Panc1 (cell line): ENCODE measurements around the gene SAPCD1. TPM values are rescaled to one million over a fixed set of nuclear protein-coding genes. Genes with fewer than 3 reads are reported as not detected.
A peak's percentile ranks its signal among the peaks of the same experiment; 100 is the strongest.

ENCODE experiments used
- ATAC-seq: fragments of 200-7000 bp; cut with Tn5 transposase; 2 replicates; pipeline ENCODE4 v1.9.1; 2020; ENCODE audit warnings: mild to moderate bottlenecking, moderate library complexity
- BruUV-seq: library from RNA; stranded (reverse); fragments of 400-500 nt; replicated peaks from 2 replicates; lab custom pipeline; 2021; lab: Mats Ljungman, UMichigan
- CTCF ChIA-PET: fragments of 300-600 bp; sonication (Branson Sonifier 250); formaldehyde crosslinking; loops from one replicate; lab custom pipeline; 2022; ENCODE audit warnings: antibody characterized with exemption; lab: Charles Lee
- POLR2A ChIA-PET: fragments of 300-600 bp; sonication (Branson Sonifier 250); formaldehyde crosslinking; loops from one replicate; lab custom pipeline; 2022; ENCODE audit warnings: antibody characterized with exemption; lab: Charles Lee
- DNase-seq: peaks from one replicate; pipeline ENCODE4 v3.0.0-alpha.2; 2010; ENCODE audit warnings: low read depth, low spot score
- H3K27ac ChIP-seq: 2 replicates; pipeline ENCODE4 v1.5.1; 2011; ENCODE audit warnings: mild to moderate bottlenecking, low read length, inconsistent platforms
- H3K27me3 ChIP-seq: fragments of 200-500 bp; sonication (Bioruptor generic); 2 replicates; pipeline ENCODE4 v1.6.0; 2014; ENCODE audit warnings: low read length, inconsistent platforms; ENCODE audit not compliant: control insufficient read depth, insufficient read depth
- H3K36me3 ChIP-seq: fragments of 200-500 bp; sonication (Bioruptor generic); 2 replicates; pipeline ENCODE4 v1.5.1; 2014; ENCODE audit warnings: inconsistent platforms, mild to moderate bottlenecking, low read length, moderate library complexity; ENCODE audit not compliant: control insufficient read depth, insufficient read depth
- H3K4me1 ChIP-seq: 2 replicates; pipeline ENCODE4 v1.5.1; 2011; ENCODE audit warnings: inconsistent platforms, mild to moderate bottlenecking, low read length, moderate library complexity; ENCODE audit not compliant: control insufficient read depth, insufficient read depth
- H3K4me3 ChIP-seq, 2 experiments: 2 replicates each; pipeline ENCODE4 v1.5.1; 2011 to 2012; ENCODE audit warnings: low read depth in 2 of 2, low read length in 2 of 2, mild to moderate bottlenecking in 2 of 2, inconsistent platforms in 1 of 2, moderate library complexity in 1 of 2
- H3K9me3 ChIP-seq: fragments of 200-500 bp; sonication (Bioruptor generic); 2 replicates; pipeline ENCODE4 v1.5.1; 2014; ENCODE audit warnings: low read depth, mild to moderate bottlenecking, inconsistent platforms, low read length, moderate library complexity; ENCODE audit not compliant: control insufficient read depth, insufficient read depth
- POLR2AphosphoS5 ChIP-seq: IDR thresholded peaks from 2 replicates; pipeline ENCODE4 v1.6.1; 2012; ENCODE audit warnings: mild to moderate bottlenecking, low read depth, low read length, moderate library complexity
- SIN3A ChIP-seq: IDR thresholded peaks from 2 replicates; pipeline ENCODE4 v1.6.1; 2012; ENCODE audit warnings: low read depth, mild to moderate bottlenecking, low read length, moderate library complexity, borderline replicate concordance; ENCODE audit not compliant: insufficient read depth
- TCF7L2 ChIP-seq: IDR thresholded peaks from 2 replicates; pipeline ENCODE4 v1.6.1; 2011; ENCODE audit warnings: mild to moderate bottlenecking, low read depth, low read length, inconsistent platforms
- in situ Hi-C: cut with HindIII; loops from 2 replicates; pipeline ENCODE4 v1.10.0; 2016; ENCODE audit warnings: low sequenced_read_pairs, low pct_unique_long_range_greater_than_20kb
- intact Hi-C: fragments of 100-400 bp; cut with micrococcal nuclease; formaldehyde crosslinking; loops from one replicate; pipeline ENCODE4 v1.10.0; 2022; ENCODE audit not compliant: unreplicated experiment
- total RNA-seq: library from RNA; stranded (reverse); gene quantifications from one replicate; pipeline ENCODE4 v1.2.1, GENCODE V29; 2021; ENCODE audit not compliant: unreplicated experiment
- TF ChIP-seq, protein P1 (sequence below): fragments of 450-650 bp; IDR thresholded peaks from 2 replicates; pipeline ENCODE4 v1.5.1; 2017; ENCODE audit warnings: mild to moderate bottlenecking
- TF ChIP-seq, protein P2 (sequence below), 2 experiments: IDR thresholded peaks; 2 replicates each; pipeline ENCODE4 v1.6.1; 2011 to 2012; ENCODE audit warnings: low read depth in 2 of 2, control low read depth in 1 of 2, low read length in 1 of 2, mild to moderate bottlenecking in 1 of 2, moderate library complexity in 1 of 2; ENCODE audit not compliant: insufficient read depth in 1 of 2

The SAPCD1 gene
- total RNA-seq, 1 experiment from 2014 or later = 6.3 TPM

DNA sequence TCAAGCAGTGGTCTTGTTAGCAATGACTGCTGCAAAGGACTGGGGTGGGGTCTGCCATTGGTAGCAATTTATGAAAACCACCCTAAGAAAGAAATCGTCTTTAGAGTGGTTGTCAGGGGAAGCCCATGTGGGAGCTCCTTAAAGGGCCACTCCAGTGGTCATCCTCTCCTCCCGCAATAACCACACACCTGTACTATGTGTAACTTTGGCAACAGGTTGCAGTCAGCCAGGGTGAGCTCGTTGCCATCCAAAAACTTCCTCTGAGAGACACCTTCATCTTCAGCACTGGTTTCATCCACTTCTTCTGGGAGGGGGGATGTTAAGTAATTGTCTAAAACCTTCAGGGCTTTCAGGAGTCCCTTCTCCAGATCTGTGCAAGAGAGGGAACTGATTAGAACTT, 30.4 kb upstream of the SAPCD1 start:
- H3K36me3 ChIP-seq = peaks cover 22% of the 10 kb centered on the region
- intact Hi-C loops (loop anchor here (10.0 kb wide), 1 partner anchor 103 kb away; no protein-coding TSS in a partner anchor), in situ Hi-C loops (no loop called here)
- no peak overlapping the region for H3K4me3 ChIP-seq
- H3K27ac ChIP-seq = 0 out of 2 replicates have a peak overlapping the region, but pooled peaks have one; percentile 2
- DNase-seq (no peak), ATAC-seq (no peak)
- no TSS peak for BruUV-seq
- H3K4me1 ChIP-seq = peaks cover 45% of the 10 kb centered on the region
- H3K27me3 ChIP-seq = no peaks in the 10 kb centered on the region
- no peak for TF ChIP-seq SIN3A
- TF ChIP-seq, protein P1, sequence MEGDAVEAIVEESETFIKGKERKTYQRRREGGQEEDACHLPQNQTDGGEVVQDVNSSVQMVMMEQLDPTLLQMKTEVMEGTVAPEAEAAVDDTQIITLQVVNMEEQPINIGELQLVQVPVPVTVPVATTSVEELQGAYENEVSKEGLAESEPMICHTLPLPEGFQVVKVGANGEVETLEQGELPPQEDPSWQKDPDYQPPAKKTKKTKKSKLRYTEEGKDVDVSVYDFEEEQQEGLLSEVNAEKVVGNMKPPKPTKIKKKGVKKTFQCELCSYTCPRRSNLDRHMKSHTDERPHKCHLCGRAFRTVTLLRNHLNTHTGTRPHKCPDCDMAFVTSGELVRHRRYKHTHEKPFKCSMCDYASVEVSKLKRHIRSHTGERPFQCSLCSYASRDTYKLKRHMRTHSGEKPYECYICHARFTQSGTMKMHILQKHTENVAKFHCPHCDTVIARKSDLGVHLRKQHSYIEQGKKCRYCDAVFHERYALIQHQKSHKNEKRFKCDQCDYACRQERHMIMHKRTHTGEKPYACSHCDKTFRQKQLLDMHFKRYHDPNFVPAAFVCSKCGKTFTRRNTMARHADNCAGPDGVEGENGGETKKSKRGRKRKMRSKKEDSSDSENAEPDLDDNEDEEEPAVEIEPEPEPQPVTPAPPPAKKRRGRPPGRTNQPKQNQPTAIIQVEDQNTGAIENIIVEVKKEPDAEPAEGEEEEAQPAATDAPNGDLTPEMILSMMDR = no peak
- no peak for TF ChIP-seq TCF7L2
- no peak; the same call in 1 of the 2 replicates for TF ChIP-seq POLR2AphosphoS5
- TF ChIP-seq, protein P2, sequence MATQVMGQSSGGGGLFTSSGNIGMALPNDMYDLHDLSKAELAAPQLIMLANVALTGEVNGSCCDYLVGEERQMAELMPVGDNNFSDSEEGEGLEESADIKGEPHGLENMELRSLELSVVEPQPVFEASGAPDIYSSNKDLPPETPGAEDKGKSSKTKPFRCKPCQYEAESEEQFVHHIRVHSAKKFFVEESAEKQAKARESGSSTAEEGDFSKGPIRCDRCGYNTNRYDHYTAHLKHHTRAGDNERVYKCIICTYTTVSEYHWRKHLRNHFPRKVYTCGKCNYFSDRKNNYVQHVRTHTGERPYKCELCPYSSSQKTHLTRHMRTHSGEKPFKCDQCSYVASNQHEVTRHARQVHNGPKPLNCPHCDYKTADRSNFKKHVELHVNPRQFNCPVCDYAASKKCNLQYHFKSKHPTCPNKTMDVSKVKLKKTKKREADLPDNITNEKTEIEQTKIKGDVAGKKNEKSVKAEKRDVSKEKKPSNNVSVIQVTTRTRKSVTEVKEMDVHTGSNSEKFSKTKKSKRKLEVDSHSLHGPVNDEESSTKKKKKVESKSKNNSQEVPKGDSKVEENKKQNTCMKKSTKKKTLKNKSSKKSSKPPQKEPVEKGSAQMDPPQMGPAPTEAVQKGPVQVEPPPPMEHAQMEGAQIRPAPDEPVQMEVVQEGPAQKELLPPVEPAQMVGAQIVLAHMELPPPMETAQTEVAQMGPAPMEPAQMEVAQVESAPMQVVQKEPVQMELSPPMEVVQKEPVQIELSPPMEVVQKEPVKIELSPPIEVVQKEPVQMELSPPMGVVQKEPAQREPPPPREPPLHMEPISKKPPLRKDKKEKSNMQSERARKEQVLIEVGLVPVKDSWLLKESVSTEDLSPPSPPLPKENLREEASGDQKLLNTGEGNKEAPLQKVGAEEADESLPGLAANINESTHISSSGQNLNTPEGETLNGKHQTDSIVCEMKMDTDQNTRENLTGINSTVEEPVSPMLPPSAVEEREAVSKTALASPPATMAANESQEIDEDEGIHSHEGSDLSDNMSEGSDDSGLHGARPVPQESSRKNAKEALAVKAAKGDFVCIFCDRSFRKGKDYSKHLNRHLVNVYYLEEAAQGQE (IDR thresholded peaks at IDR 0.05; ENCODE audit: insufficient read depth in 1 of 2, low read depth in 2 of 2, low read length in 1 of 2) = no peak
- ChIA-PET POLR2A (no interaction called here), CTCF (no interaction called here)
- no peaks in the 10 kb centered on the region for H3K9me3 ChIP-seq

DNA sequence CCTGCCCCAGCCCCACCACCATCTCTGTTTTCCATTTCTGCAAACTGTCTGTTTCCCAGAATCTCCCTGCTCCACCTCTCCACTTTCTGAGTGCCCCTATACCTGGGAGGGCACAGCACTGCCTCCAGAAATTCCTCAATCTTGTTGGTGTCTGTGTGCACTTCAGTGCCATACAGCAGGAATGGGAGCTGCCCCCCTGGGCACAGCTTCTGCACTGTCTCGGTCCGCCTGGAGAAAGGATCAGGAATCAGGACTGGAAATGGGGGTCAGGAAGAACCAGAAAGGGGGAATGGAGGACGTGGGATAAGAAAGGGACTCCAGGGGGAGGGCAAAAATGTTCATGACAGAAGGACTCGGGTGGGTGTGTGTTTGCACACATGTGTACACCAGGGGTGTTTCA, 28.7 kb upstream of the SAPCD1 start:
- DNase-seq (no peak), ATAC-seq (no peak)
- peaks cover 58% of the 10 kb centered on the region for H3K4me1 ChIP-seq
- ChIA-PET POLR2A (interaction anchor here (0.7 kb wide), 1 partner anchor 15 kb away, joined by 3 read pairs; no protein-coding TSS in a partner anchor), CTCF (no interaction called here)
- TF ChIP-seq POLR2AphosphoS5 = no peak
- TF ChIP-seq TCF7L2 = no peak
- TF ChIP-seq, protein P1 = no peak
- TF ChIP-seq, protein P2 (IDR thresholded peaks at IDR 0.05; ENCODE audit: insufficient read depth in 1 of 2, low read depth in 2 of 2, low read length in 1 of 2) = no peak
- TF ChIP-seq SIN3A = no peak
- intact Hi-C loops = loop anchor here (10.0 kb wide), 1 partner anchor 101 kb away; no protein-coding TSS in a partner anchor
- BruUV-seq = no TSS peak
- peak overlapping the region in 1 of 2 experiments; percentile 99; a peak in 3 of 4 replicates for H3K4me3 ChIP-seq
- peaks cover 22% of the 10 kb centered on the region for H3K36me3 ChIP-seq
- in situ Hi-C loops = no loop called here
- H3K9me3 ChIP-seq = no peaks in the 10 kb centered on the region
- peak overlapping the region; percentile 68 for H3K27ac ChIP-seq
- H3K27me3 ChIP-seq = no peaks in the 10 kb centered on the region
